A673 (cell line): ENCODE data around the gene SPEF2.

Experiments used
- EZH2 ChIP-seq: fragments of 200-600 bp; sonication (generic); IDR thresholded peaks from 2 replicates; pipeline ENCODE4 v1.6.1; 2017; ENCODE audit warnings: borderline replicate concordance, low read depth, mild to moderate bottlenecking, mixed read lengths, antibody characterized with exemption, low read length; ENCODE audit not compliant: poor library complexity, severe bottlenecking
- TF ChIP-seq, protein P1 (sequence below): fragments of 300-800, 200-600 bp; sonication (generic); conservative IDR thresholded peaks from 2 replicates; pipeline ENCODE4 v1.5.1; 2017; ENCODE audit warnings: low read depth, mild to moderate bottlenecking, antibody characterized with exemption, low read length, moderate library complexity, mixed read lengths

DNA sequence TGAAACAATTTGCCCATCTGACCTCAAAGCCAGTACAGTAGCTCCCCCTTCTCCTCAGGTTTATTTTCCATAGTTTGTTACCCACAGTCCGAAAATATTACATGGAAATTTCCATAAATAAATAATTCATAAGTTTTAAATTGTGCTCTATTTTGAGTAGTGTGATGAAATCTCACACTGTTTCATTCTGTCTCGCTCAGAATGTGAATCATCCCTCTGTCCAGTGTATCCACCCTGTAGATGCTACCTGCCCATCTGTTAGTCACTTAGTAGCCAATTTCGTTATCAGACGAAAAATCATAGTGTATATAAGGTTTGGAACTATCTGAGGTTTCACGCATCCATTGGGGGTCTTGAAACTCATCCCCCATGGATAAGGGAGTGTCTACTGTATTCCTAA is 138.3 kb downstream of the SPEF2 start:
- TF ChIP-seq, protein P1, sequence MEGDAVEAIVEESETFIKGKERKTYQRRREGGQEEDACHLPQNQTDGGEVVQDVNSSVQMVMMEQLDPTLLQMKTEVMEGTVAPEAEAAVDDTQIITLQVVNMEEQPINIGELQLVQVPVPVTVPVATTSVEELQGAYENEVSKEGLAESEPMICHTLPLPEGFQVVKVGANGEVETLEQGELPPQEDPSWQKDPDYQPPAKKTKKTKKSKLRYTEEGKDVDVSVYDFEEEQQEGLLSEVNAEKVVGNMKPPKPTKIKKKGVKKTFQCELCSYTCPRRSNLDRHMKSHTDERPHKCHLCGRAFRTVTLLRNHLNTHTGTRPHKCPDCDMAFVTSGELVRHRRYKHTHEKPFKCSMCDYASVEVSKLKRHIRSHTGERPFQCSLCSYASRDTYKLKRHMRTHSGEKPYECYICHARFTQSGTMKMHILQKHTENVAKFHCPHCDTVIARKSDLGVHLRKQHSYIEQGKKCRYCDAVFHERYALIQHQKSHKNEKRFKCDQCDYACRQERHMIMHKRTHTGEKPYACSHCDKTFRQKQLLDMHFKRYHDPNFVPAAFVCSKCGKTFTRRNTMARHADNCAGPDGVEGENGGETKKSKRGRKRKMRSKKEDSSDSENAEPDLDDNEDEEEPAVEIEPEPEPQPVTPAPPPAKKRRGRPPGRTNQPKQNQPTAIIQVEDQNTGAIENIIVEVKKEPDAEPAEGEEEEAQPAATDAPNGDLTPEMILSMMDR, result no peak
- TF ChIP-seq EZH2, result no peak
